HS-27A (cell line): ENCODE results near the gene TRMT10C.
"Not testable (repeated sequence)": the region's sequence is repeated elsewhere in the genome, so short reads cannot be mapped to it uniquely, and the experiment has no call there.

Source experiments
- DNase-seq: peaks from one replicate; pipeline ENCODE4 v3.0.0-alpha.2; 2012; ENCODE audit warnings: low read depth, missing footprints

The TRMT10C gene

DNA sequence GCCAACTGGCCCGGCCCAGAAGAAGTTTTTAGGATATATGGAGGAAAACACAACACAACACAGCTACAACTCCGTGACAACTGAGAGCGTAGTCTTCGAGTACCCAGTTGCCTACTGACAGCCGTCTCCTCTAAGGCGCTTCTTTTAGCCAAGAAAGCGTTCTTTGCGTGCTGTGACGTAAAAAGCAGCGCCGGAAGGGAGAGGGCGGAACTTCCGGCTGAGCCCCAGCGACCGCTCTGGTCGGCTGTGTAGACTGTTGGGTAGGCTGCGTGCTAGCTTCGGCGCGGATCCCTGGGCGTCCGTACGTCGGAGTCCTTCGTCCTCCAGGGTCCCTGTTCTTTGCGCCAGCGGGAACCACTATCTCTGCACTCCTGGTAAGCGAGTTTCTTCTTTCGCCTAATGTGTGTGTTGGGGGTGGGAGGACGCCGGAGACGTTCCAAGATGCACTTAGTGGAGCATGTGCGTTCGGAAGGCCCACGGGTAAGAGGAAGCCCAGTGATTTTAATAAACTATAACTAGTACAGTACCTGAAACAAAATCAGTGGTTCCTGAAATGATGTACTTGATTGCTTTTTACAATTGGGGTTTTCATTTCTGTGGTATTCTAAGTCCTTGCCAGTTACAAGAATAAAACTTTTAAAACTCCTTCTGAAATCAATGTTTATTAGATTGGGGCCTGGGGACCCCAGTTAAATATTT lies at the start of gene TRMT10C:
Gene TRMT10C, plus strand, starts transcription at position 239 of the 699 bp plus-strand sequence. CDS start 2,914 bp downstream, outside the sequence.
- DNase-seq = peak; percentile 83

DNA sequence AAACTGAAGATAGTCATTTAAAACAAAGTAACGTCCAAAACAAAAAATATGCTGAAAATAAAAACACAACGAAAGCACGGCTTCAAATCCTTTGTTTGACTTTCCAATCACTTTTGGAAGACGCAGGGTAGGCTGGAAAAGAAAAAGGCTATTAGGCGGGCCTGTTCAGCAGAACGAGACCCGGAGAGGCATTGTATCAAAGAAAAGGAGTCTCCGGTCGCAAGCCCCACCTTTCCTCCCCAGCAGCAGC lies 49.3 kb upstream of the TRMT10C start:
- DNase-seq = no peak

DNA sequence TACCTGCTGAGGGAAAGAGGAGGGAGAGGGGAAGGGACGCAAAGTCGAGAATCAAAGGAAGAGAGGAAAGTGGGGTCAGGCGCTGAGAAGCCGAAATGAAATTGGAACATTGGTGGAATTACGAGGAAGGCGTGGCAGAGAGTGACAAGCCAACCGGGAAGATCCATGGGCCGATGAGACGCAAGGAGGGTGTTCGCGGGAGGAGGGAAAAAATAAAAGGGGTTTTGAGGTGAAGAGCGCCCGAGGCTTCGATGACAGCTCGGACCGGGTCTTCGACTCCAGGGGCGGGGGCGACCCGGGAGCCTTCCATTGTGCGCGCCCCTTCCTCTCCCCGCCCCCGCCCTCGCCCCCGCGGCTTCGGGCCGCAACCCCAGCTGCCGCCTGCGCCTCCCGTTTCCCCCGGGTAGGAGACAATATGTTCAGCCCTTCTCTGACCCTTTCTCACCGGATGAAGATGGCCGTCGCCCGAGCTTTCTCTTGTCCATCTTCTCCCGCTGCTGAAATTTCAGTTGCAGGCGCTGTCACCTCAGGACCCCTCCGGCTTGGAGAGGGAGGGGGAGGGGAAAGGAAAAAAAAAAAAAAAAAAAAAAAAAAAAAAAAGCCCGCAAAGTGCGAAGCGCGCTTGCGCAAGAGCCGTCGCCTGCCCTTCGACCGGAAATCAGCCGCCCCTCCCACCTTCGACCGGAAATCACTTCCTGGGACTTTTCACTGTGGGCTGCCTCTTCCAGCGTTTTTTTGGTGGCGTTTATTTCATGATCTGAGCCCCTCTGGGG lies 48.8 kb upstream of the TRMT10C start, which contains the start of gene SENP7:
Gene SENP7, minus strand, starts transcription at position 567 of the 773 bp plus-strand sequence. Its CDS starts 82 bp downstream, at position 485.
- peak; percentile 62 for DNase-seq

DNA sequence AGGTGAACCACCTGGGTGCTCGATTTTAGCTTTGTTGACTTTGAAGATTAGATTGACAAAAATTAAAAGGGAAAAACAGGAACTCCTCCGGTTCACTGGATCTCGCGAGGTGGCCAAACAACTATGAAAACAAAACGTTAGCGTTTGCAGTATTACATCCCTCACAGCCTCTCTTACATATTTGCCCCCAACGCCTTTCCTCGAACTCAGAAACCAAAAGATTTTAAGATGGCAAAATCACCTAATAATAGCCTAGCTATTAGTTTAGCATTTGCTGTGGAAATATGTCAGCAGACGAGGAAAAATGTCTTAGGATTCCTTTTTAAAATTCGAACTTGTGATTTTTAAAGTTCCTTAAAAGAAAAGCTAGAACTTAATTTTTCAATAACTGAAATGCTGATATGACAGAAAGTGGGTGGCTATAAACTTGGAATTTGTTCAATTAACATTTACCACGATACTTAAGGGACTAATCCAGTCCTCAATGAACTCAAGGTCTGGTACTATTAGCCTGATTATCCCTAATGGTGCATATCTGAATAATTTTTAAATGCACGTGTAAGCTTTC lies 48.2 kb upstream of the TRMT10C start:
- no peak for DNase-seq

DNA sequence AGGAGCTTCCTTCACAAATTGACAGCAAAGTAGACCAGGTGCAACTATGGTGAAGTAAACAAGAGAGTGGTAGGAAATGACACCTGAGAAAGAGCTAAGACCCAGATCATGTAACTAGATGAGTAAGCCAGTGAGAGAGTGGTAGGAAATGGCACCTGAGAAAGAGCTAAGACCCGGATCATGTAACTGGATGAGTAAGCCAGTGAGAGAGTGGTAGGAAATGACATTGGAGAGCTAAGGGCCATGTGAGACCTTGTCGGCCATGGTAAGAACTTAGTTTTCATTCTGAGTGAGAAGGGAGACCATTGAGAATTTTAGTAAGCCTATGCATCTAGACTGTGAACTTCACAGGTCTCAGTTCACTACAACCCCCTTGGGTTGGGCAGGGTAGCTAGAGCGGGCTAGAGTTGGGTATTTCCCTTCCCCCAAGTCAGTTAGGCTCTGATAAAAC lies 43.2 kb upstream of the TRMT10C start:
- DNase-seq = no peak

DNA sequence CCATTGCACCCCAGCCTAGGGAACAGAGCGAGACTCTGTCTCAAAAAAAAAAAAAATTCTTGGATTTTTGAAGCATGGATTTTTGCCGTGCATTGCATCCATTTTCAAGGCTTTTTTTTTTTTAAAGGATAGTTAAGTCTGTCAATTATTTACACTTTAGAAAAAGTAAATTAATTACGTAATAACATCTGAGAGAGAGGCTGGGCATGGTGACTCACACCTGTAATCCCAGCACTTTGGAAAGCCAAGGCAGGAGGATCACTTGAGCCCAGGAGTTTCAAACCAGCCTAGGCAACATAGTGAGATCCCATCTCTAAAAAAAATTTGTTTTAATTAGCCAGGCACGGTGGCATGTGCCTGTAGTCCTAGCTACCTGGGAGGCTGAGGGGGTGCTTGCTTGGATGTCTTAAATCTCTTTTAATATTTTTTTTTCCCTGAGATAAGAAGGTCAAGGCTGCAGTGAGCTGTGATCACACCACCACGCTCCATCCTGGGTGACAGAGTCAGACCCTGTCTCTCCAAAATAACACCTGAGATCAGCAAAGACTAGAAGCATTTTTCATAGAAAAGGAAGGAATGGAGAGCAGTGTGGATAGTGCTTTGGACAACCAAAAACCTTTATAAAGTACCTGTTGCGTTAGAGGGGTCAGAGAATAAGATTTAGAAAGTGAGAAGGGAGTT lies 41.8 kb upstream of the TRMT10C start:
- no peak for DNase-seq

DNA sequence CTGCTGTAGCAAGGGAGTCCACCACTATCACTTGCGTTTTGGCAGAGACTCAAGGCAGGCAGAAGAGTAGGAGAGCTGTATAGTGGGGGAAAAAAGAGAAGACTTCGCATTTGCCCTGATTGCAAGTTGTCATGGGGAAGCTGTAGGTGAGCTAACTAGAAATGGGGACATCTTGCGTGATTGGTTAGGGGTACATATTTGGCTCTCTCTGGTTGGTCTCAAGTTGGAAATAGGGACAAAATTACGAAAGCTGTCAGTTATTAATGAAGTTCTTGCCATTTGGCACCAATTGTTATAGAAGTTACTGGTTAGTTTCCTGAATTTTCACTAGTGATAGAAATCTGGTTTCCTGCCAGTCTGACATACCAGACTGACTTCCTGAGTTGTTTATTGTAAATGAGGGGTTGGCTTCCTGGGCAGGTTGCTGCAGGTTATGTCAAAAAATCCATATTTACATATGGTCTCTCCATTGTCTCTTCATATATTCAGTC lies 40.4 kb upstream of the TRMT10C start:
- DNase-seq = no peak

DNA sequence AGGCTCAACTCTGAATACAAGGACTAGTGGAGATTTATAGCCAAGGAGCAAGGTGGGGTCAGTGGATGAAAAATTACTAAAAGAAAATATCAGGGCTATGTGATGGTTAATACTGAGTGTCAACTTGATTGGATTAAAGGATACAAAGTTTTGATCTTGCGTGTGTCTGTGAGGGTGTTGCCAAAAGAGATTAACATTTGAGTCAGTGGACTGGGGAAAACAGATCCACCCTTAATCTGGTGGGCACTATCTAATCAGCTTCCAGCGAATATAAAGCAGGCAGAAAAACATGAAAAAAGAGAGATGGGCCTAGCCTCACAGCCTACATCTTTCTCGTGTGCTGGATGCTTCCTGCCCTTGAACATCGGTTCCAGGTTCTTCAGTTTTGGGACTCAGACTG lies 34.2 kb upstream of the TRMT10C start:
- no peak for DNase-seq

DNA sequence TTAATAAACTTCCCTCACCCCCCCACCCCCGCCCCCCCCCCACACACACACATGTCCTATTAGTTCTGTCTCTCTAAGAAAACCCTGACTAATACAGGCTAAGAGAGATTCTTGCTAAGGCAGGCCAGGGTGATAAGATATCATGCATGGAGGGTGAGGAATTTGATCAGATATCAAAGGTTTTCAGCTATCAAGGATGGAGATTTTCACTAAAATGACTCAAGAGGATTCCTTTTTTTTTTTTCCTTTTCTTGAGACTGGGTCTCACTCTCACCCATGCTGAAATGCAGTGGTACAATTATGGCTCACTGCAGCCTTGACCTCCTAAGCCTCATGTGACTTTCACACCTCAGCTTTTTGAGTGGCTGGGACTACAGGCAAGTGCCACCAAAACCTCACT lies 33.8 kb upstream of the TRMT10C start:
- DNase-seq = no peak

DNA sequence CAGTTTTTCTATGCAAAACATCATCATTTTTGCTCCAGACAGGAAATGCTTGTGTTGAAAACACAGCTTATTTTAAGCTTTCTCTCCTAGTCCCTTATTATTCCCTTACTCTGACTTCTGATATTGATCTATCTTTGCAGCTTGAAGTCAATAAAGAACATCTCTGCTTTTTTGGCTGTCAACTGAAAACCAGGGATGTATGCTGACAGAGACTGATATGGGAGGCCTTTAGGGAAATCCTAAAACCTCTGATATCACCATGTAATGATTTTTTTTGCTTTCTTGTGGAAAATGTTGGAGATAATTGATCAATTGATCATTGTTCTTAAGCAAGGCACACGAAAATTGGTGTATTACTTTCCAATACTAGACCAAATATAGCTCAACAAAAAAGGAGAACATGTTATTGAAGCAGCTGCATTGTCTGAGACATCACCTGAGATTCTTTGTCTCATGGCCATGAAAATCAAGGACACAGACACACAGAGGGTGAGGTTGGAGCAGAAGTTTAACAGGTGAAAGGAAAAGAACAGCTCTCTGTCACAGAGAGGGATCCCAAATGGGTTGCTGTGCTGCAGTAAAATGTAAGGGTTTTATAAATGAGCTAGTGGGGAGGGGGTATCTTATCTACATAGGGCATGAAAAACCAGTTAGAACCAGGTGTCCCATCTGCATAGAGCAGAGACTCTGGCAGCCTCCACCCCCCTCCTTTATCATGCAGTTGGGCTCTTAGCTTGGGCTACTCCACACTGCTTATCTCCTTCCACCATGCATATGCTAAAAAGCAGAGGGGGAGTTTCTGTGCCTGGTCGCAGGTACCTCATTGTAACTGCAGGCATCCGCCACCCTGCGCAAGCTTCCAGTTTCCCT lies 31.6 kb upstream of the TRMT10C start:
- no peak for DNase-seq

DNA sequence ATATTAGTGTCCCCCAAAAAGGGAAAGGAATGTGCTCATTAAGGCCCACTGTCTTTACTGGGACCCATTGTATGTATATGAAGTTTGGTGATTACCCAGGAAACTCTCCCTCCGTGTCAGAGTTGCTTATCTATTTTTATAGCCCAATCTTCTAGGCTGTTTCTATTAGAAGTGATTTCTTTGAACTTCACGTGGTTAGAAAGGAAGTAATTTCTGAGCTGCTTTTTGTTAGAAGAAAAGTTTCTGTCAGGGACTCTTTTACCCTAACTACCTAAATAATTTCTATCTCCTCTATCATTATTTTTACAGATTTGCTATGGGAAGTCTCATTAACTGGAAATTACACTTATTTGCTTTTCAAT lies 31.0 kb upstream of the TRMT10C start:
- no peak for DNase-seq

DNA sequence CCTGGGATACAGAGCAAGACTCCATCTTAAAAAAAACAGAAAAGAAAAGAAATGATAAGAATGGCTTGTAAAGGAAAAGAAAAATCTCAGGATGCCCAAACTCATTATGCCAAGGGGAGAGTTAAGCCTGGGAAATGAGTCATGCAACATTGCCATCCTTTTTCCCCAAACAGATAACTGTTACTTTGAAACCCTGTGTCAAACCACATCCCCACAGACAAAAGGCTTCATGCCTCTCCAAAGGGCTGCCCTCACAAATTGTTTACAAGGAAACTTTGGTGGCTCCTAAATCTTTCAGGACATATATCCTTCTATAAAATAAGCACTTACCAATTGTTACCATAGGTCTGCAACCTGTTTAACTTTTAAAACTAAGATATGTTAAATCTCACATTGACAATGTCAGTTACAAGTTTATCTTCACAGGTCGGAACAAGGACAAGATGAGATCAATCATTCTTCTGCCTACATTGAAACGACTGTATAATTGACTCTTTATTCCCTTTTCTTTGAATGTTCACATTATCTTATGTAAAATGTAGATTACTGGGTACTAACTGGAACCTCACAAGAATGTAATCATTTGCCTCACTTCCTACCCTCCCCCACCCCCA lies 30.1 kb upstream of the TRMT10C start:
- no peak for DNase-seq

DNA sequence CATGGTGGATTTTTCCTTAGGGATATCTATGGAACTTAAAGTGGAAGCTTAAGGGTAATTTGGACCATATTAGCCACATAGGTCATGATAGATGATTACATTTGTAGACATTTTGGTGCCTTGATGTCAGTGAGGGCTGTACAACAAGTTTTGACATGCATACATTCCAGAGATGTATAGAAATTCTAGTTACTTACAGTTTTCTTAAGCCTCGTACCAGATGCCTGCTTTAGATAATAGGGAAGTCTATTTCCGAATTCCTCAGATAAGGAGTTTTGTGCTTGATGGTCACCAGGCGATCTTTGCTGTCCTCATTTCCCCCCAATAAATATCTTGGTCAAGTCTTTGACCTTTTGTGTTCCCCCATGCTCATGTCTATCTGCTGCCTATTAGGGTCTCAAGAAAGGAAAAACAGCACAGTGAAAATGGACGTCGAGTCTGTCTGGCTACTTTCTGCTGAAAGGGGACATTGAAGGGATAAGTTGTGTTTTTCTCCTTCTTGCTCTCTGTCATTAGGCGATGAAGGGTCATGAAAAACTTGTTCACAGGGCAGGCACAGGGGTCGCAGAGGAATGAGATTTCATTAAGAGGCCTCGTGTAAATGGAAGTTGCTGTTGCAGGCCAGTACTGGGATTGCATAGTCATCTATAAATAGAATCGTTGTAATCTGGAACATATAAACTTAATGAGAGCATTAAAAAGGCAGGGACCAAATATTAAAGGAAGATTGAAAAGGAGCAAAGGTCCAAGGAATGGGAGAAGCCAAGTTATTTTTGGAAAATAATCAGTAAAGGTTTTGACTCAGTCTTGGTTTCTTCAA lies 28.7 kb upstream of the TRMT10C start:
- DNase-seq = no peak

DNA sequence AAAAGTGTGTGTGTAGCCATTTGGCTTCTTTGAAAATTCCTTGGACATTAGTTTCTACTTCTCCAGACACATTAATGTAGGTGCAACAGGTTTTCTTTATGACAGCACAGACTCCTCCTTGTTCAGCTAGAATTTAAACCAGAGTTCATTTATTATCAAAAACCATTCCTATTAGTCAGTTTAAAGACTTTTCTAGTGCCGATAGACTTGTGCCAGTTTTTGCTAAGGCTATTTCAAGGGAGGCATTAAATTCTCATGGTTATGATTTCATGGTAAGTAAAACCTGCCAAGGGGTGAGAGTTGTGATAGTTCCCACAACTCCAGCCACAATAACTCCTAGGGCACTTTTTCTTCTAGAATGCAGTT lies 28.1 kb upstream of the TRMT10C start:
- no peak for DNase-seq

DNA sequence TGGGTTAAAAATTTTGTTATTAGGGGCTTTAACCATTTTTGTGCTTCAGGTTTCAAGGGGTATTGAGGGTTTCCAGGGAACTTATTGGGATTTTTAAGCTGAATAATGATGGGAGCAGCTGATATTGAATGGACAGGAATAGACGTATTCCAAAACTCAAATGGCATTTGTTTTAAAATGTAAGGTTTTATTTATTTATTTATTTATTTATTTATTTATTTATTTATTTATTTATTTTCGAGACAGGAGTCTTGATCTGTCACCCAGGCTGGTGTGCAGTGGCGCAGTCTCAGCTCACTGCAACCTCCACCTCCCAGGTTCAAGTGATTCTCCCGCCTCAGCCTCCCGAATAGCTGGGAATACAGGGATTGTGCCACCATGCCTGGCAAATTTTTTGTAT lies 26.4 kb upstream of the TRMT10C start:
- no peak for DNase-seq

DNA sequence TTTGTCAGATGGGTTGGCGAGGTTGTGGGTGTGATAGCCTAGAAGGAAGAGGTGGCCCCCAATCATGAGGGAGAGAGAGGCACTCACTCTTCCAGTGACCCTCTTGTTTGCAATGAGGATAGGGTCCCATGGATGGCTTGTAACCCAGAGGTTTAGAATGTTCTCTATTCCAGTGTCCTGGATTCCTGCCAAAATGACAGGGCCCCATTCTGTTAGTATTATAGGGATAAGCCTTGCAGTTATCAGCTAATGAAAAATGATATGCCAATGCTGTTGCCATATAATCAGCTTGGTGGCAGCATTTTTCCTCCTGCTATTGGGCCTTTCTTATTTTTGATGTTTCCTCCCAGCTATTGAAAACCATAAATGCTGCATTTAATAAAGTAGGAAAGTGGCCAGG lies 25.4 kb upstream of the TRMT10C start:
- no peak for DNase-seq

DNA sequence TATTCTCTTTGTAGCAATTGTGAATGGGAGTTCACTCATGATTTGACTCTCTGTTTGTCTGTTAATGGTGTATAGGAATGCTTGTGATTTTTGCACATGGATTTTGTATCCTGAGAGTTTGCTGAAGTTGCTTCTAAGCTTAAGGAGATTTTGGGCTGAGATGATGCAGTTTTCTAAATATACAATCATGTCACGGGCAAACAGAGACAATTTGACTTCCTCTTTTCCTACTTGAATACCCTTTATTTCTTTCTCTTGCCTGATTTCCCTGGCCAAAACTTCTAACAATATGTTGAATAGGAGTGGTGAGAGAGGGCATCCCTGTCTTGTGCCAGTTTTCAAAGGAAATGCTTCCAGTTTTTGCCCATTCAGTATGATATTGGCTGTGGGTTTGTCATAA lies 24.7 kb upstream of the TRMT10C start:
- DNase-seq = not testable (repeated sequence)

DNA sequence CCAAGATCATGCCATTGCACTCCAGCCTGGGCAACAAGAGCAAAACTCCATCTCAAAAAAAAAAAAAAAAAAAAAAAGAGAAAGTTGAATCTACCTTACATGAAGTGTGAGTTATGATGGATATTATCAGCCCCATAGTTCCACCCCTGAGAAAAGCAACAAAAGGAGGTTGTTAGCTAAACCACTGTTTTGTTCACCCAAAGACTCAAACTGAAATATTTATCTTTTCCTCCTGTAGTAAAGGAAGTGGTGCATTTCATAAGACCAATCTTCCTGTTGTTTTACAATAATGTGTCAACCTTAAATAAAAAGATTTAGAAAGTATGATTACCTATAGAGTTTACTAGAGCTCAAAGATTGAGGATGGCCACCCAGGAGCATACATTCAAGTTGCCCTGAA lies 18.7 kb upstream of the TRMT10C start:
- no peak for DNase-seq

DNA sequence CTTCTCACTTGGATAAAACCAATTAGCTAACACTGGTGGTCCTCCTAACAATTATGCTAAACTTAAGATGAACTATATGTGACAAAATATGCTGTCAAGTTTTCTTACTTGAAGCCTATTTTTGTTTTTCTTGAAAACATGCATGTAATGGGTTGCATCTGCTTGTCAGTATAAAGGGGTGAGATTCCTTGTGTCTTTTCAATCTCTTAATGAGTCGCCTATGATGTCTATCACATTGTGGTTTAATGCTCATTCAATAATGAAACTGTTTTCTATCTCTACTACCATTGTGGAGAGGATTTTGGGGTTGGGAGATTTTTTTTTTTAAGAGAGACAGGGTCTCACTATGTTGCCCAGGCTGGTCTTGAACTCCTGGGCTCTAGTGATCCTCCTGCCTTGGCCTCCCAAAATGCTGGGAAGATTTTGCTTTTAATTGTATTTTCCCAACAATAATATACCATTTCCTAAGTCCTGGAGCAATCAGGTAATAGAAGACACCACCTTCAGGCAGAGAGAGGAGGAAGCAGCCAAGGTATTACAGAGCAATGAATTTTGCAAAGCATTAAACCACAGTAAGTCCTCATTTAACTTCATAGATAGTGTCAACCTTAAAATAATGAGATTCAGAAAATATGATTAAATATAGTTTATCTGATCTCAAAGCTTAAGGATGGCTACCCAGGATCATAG lies 17.4 kb upstream of the TRMT10C start:
- no peak for DNase-seq
